ENCODE measurements around the gene SLC9A6. TPM values are rescaled to one million over a fixed set of nuclear protein-coding genes. Genes with fewer than 3 reads are reported as not detected.

Gene SLC9A6
- 12.7 and 14.8 TPM in 2 replicates for total RNA-seq

GRCh38 chrX:135985157-135985972 is at the start of gene SLC9A6:
SLC9A6 (plus strand) TSS chrX:135985435; CDS start chrX:135985659, 224 bp downstream.

DNA sequence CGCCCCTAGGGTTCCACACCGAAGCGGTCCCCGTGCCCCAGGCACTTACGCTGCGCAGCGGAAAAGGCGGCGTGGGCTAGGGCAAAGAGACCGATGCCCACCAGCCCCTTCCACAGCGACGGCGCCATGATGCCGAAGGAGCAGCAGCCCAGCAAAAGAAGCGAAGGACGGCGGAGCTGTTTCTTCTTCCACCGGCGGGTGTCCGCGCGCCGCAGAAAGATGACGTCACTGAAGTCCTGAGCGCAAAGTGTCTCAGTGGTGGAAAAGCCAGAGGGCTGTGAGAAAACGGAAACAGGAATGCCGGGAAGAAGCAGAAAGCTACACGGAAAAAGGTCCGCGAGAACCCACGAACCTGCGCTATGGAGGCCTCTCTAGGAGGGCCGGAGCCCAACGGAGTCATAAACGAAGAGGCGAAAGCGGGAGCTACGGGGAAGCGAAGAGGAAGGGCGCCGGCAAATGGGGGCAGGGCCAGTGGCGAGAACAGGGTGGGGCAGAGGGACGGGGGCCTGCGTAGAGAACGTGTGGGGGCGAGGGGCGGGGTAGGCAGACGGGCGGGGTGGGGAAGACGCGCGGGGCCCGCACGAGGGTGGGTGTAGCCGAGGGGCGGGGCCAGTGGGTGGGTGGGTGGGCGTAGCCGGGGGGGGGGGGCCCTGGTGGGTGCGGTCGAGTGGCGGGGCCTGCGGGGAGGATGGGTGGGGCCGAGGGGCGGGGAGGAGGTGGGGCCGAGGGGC is 11.5 kb upstream of the SLC9A6 start, which contains the start of gene MMGT1:
Gene MMGT1 (minus strand): TSS at position 441 of the 731 bp plus-strand sequence. CDS start 313 bp downstream, at position 128.

Other genes starting within 250 kb of the SLC9A6 start
- gene CT45A3, start 217.2 kb upstream of the SLC9A6 start, total RNA-seq: not detected in 2 replicates
- gene CT45A5, start 199.9 kb upstream of the SLC9A6 start, total RNA-seq: not detected in 2 replicates
- gene CT45A6, start 182.6 kb upstream of the SLC9A6 start, total RNA-seq: not detected in 2 replicates
- gene CT45A2, start 165.4 kb upstream of the SLC9A6 start, total RNA-seq: not detected in 2 replicates
- not detected in 2 replicates for gene CT45A7, start 148.2 kb upstream of the SLC9A6 start, total RNA-seq
- not detected in 2 replicates for gene CT45A8, start 130.9 kb upstream of the SLC9A6 start, total RNA-seq
- gene CT45A9, start 113.6 kb upstream of the SLC9A6 start, total RNA-seq: not detected in 2 replicates
- gene CT45A10, start 92.0 kb upstream of the SLC9A6 start, total RNA-seq: not detected in 2 replicates
- not detected in 2 replicates for gene SAGE1, start 91.7 kb upstream of the SLC9A6 start, total RNA-seq
- 5.8 and 8.1 TPM in 2 replicates for gene MMGT1, start 11.4 kb upstream of the SLC9A6 start, total RNA-seq
- 41.4 and 121 TPM in 2 replicates for gene FHL1, start 162.1 kb downstream of the SLC9A6 start, total RNA-seq

All from endothelial cell of coronary artery (primary cell).